Prostate gland (tissue), 1 donor: ENCODE measurements around the gene CSMD2.

Experiments
- POLR2A ChIP-seq: fragments of 450-650 bp; IDR thresholded peaks from one replicate; pipeline ENCODE4 v1.6.1; 2016; ENCODE audit warnings: antibody characterized with exemption, mild to moderate bottlenecking
- POLR2AphosphoS5 ChIP-seq: sonication (generic); formaldehyde crosslinking; IDR thresholded peaks from one replicate; pipeline ENCODE4 v1.6.1; 2017; ENCODE audit warnings: antibody characterized with exemption

DNA sequence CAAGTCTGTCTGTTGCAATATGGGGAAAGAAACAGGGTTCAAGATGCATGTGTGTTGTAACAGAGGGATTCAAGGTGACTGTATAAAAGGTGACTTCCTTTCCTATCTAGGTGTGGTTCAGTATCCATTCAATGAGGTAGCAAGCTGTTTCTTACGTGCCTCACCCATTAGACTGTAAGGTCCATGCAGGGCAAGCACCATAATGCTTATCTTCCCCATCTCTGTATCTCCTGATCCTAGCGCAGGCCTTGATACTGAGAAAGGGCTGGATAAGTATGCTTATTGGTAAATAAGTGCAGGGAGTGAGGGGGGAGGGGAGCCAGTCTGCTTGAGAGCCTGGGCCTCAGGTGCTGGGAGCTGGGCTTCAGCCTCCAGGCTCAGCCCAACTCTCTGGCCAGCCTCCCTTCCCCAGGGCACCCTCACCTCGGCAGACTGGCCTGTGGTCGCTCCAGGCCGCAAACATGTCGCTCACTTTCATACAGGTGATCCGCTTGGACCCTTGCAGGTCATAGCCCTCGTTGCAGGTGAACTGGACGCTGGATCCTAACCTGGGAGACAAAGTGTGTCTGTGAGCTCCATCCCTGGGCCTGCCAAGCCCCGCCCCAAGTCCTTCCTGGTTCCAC is 345.6 kb downstream of the CSMD2 start:
- TF ChIP-seq POLR2A (no peak), POLR2AphosphoS5 (no peak)
